C4-2B (cell line): ENCODE data around the gene DPP3.

Experiments
- H3K27ac ChIP-seq: fragments of 450-650 bp; 2 replicates; pipeline ENCODE4 v1.5.1; 2017
- CTCF ChIP-seq: fragments of 450-650 bp; conservative IDR thresholded peaks from 2 replicates; pipeline ENCODE4 v1.5.1; 2017; ENCODE audit warnings: mild to moderate bottlenecking
- ZFX ChIP-seq: fragments of 450-650 bp; IDR thresholded peaks from 2 replicates; pipeline ENCODE4 v1.6.1; 2017

The DPP3 gene

GRCh38 chr11:66447012-66447411 is 33.2 kb upstream of the DPP3 start:
- no peak for TF ChIP-seq CTCF
- no peak for TF ChIP-seq ZFX
- H3K27ac ChIP-seq, result no peak overlapping the region

DNA sequence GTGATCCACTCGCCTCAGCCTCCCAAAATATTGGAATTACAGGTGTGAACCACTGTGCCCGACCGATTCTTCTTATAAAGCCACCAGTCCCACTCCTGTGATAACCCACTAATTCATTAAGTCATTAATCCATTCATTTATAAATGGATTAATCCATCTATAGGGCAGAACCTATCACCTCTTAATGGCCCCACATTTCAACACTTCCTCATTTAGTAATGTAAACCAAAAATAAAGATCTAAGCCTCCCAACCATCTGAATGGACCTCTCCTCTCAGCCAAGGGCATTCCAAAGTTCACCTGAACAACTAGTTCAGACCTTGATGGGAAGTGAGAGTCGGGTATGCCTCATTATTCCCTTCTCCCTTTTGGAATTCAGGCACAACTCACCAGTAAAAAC is 31.7 kb upstream of the DPP3 start:
- H3K27ac ChIP-seq, result no peak overlapping the region
- TF ChIP-seq ZFX, result no peak
- TF ChIP-seq CTCF, result no peak

DNA sequence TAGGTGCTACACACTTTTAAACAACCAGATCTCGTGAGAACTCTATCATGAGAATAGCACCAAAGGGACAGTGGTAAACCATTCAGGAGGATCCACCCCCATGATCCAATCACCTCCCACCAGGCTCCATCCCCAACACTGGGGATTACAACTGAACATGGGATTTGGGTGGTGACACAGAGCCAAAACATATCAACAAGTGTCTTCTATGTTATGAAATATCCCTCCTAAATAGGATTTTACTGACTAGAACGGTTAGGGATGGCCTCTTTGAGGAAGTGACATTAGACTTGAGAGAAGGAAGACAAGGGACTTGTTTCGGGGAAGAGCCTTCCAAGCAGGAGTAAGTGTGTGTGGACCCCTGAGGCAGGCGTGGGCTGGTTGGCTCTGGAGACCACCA is 29.7 kb upstream of the DPP3 start:
- H3K27ac ChIP-seq, result no peak overlapping the region
- TF ChIP-seq ZFX, result no peak
- TF ChIP-seq CTCF, result no peak

DNA sequence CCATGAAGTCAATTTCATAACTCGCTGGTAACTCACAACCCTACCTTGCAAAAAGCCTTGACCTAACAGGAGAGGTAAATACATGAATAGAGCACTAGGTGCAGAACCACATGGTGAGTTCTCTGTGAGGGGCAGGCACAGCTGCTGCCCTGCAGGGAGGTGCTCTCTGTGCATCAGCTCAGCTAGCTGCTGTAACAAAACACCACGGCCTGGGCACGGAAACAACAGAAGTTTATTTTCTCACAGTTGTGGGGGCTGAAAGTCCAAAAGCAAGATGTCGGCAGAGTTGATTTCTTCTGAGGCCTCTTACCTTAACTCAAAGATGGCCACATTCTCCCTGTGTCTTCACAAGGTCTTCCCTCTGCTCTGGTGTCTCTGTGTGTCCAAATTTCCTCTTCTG is 28.6 kb upstream of the DPP3 start:
- no peak overlapping the region for H3K27ac ChIP-seq

GRCh38 chr11:66454247-66454646 is 26.0 kb upstream of the DPP3 start:
- TF ChIP-seq ZFX (no peak), CTCF (no peak)
- H3K27ac ChIP-seq, result no peak overlapping the region

More for the DNA sequence above, 28.6 kb upstream of the DPP3 start:
- TF ChIP-seq CTCF (no peak), ZFX (no peak)

DNA sequence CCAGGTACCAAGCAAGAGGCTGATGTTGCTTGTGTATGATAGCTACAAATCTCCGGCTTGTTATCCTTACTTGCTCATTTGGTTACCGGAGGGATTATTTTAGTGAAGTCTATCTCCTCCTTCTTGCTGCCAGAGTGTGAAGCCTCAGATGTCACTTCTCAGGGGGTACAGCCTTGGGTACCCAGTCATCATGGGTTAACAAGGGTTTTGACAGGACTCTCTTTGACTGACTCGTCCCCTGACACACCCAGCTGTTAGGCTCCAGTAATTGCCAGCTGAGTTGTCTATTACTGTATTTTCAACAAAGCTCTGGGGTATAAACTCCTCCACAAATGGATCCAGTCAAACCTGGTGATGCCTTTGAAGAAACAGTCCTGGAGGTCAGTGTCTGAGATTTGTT is 25.4 kb upstream of the DPP3 start:
- H3K27ac ChIP-seq, result no peak overlapping the region
- TF ChIP-seq ZFX (no peak), CTCF (no peak)

DNA sequence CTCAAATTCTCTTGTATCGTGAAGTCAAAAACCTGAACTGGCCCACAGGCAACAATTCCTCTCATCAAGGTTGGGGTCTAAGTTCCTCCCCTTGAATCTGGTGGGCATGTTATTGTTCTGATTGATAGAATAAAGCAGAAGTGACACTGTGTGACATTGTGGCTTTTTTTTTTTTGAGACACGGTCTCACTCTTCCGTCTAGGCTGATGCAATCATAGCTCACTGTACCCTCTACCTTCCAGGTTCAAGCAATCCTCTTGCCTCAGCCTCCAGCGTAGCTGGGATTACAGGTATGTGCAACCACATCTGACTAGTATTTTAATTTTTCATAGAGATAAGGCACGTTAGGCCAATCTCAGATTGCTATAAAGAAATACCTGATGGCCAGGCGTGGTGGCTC is 22.4 kb upstream of the DPP3 start:
- TF ChIP-seq ZFX (no peak), CTCF (no peak)
- H3K27ac ChIP-seq, result no peak overlapping the region
